Dermis blood vessel endothelial cell (primary cell): ENCODE results near the gene CRIM1. TPM values are rescaled to one million over a fixed set of nuclear protein-coding genes. Genes with fewer than 3 reads are reported as not detected.

ENCODE experiments used
- DNase-seq: peaks from one replicate; pipeline ENCODE4 v3.0.0; 2010
- total RNA-seq: library from RNA; depleted of rRNA; stranded (reverse); fragments of >200 nt; gene quantifications from 2 replicates; pipeline ENCODE4 v1.2.3, GENCODE V29; 2014

CRIM1 gene
- total RNA-seq, 1 donor from 2014 or later: 891 TPM

DNA sequence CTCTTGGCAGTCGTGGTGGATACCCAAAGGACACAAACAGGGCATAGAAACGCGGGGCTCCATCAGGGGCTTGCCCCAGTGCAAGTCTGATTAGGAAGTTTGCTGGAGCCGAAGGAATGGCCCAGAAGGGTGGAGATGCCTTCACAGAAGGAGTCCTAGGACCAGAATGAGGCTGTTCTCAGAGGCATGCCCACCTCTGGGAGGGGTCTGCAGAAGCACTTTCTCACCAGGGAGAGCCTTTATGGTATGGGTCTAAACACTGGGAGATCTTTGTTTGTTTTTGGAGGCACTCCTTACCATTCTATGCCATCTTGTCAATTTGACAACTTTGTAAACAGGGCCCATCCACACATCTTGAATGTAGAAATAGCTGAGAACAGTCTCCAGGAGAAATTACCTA is 75.0 kb downstream of the CRIM1 start:
- DNase-seq: no peak

DNA sequence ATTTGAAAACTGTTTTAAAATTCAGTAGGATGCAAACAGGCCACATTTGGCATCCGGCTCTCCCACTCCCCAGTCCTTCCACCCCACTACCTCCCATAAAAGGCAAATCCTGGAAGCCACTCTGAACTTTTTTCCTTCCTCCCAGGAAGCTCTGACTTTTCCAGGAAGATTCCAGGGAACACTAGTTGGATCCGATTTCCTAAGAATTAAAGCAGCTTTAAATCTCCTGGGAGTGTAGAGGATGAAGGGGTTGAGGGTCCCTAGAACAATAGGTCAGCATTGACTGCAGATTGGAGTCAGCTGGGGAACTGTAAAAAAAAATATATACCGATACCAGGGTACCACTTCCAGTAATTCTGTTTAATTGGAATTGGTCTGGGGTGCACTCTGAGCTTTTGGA is 76.9 kb downstream of the CRIM1 start:
- no peak for DNase-seq

DNA sequence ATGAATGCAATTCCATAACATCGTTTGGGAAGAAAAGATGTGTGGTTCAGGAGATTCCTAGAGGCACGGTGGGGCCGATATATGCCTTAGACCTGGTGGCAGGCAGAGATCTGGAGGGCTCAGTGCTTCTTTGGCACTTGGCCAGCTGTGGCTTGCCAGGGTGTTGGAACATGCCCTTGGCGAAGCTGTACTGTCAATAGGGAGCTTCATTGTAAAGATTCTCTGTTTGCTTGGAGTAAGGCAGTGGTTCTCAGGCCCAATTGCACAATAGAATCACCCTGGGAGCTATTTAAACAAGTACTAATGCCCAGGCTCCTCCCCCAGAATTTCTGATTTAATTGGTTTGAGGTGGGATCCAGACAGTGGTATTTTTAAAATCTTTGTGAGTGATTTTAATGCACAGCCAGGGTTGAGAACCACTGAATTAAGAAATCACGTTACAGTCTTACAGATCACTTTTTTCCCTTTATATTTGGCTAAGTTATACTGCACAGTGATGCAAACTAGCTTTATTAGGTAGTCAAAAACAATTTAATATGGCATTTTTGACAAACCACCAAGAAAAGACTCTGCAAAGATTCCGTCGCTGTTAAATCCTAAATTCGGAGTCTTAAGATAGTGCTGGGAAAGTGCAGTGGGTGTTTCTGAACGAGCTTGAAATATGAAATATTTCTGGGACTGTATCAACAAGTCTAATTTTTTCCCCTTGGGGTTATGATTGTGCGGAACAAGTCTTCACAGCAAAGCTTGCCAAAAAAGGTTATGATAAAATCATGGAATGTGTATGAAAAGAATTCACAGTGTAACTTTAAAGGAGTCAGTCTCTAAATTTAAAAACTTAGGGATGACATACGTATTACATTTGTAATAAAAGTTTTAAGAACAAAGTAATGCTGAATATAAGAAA is 78.0 kb downstream of the CRIM1 start:
- peak; percentile 50 for DNase-seq

DNA sequence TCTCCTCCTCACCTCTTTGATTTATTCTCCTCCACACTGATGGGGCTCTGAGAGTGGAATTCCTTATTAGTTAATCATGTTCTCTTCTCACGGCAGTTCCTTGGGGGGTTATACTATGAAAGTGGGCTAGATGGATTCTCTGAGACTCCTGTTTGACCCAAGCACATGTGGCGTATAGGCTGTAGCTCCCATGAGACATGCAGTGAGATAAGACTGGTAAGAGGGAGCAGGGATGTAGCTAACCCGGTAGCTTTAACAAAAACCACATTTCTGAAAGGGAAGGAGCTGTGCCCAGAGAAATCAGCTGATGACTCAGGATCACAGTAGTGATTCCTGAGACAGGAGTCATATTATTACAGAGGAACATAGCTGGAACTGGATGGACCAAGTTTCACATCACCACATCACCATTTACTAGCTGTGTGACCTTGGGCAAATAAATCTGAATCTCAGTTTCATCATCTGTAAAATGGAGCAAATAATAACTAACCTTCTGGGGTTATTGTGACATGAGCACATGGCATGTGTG is 82.9 kb downstream of the CRIM1 start:
- peak; percentile 75 for DNase-seq

DNA sequence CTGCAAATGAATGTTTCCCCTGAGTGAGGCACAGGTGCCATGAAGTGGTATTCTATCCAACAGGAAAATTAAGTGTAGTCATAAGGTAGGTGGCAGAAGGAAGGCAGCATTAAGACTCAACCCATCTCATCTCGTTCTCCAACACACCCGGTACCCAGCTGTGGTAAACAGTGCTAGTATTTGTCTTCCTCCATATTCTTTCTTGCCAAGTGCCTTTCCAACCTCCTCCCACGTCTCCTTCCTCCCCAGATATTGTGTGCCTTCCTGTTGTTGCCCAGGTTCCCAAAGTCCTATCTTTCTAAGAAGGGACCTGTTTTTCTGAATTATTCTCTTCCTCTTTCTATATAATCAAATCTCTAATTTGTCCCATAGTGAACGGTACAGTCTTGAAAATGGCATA is 83.5 kb downstream of the CRIM1 start:
- DNase-seq: peak; percentile 60

DNA sequence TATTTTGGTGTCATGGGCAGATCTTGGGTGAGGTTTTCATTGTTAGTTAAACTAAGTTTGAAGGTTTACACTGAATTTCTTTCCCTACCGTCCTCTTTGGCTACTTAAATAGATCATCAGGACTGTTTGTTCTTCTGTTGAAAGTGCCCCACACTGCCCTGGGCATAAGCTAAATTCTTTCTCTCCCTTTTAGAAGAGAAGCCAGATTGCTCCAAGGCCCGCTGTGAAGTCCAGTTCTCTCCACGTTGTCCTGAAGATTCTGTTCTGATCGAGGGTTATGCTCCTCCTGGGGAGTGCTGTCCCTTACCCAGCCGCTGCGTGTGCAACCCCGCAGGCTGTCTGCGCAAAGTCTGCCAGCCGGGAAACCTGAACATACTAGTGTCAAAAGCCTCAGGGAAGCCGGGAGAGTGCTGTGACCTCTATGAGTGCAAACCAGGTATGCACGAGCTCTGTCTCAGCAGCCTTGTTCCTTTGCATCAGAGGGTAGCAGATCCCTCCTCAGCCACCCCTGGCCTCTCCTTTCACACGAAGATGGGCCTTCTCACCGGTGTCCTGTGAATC is 85.6 kb downstream of the CRIM1 start:
- DNase-seq: no peak

DNA sequence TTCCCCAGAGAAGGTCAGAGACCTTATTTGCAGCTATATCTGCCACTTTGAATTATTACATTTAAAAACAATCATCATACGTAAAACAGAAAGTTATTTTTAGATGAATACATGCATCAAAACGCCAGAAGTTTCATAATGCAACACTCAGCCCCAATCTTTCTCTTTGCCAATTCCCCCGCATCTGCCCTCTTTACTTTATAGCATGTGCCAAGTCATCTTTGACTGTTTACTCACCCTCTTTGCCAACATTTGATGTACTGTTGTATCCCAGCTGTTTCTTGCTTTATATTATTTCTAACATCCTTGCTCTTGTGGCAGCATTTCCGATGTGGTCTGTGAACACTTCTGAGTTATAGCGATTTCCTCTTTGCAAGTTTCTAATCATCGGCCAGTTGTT is 86.2 kb downstream of the CRIM1 start:
- DNase-seq: peak; percentile 51

DNA sequence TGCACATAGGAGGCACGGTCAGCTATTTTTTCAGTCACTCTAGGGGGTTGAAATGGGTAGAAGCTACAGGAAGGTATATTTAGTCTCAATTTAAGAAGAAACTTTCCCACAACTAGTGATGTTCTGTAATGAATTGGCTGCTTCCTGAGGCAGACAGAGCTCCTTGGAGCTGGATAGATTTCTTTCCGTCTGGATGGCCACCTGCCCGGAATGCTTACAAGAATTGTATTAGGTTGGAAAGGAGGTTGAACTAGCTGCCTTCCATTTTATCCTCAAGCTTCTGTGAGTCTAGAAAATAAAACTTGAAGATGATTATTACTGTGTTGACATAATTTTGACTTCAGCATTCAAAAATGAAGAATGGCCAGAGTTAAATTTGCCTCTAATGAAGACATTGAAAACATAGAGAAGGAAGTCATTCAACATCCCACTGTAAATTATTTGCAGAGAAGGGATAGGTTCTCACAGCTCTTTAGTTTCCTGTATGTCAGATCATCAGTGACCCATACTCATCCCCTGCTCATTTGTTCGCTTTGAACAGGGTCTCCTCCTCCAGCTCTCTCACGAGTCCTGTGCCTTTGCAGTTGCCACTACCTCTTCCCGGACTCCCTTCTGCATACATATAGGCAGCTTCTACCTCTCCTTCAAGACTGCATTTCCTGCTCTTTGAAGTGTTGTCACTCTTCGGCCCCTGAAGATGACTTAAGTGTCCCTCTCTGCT is 88.8 kb downstream of the CRIM1 start:
- no peak for DNase-seq

DNA sequence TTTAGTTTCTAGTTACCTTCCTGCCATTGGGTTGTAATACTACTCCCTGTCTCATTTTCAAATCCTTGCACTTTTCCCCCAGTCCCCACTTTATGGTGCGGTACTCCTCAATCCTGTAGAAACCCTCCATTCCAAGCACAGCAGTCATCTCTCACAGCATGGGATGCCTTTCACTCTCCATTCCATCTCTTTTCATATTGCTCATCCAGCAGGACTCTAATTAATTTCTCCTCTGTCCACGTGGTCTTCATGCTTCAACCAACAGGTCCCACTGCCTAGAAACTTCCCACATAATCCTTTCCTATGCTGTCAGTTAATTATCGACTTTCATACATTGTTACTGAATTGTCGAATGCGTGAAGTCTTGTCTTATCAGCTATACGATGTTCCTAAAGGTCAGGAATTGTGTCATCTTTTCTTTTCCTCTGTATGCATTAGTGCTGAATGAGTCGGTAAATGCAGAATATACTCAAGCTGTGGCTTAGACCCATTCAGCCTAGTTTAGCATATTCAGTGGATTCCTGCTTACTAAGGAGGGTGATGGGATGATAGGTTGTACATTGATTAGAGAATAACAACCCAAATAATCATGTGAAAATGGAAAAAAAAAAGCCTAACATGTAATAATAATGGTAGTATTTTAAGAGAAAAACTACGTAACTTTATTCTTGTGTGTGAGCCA is 89.7 kb downstream of the CRIM1 start:
- DNase-seq: no peak

DNA sequence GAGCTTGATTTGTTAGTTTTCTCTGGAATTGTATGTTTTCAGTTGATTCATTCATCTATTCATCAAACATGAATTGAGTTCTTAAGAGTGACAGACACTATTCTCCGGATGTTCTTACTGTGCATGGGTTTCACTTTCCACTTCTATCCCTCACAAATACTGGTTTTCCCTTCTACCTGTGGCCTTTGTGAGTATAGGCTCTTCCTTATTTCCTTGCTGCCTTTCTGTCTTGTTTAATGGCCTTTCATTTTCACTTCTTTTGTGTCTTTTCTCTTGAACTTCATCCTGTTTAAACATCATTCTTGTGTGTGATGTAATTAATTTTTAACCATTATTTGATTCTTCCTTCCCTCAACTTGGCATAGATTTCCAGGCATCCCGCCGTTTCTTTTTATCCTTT is 90.7 kb downstream of the CRIM1 start:
- no peak for DNase-seq

DNA sequence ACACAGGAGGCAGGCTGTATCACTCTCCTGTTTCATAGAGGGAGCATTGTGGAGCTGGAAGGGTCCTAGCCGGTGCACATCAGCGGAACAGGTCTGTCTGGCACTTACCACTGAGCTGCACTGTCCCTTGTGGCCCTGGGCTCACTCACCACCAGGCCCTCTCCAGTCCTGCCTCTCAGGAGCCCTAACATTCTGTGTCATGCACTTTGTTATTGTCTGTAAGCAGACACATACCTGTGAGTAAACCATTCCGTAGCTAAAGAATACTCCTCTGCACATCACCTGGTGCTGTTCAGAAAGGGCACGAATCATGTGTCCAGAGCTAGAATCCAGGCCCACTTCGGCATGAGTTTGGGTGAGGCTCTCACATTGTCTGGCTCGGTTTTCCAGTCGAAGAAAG is 93.6 kb downstream of the CRIM1 start:
- DNase-seq: no peak

DNA sequence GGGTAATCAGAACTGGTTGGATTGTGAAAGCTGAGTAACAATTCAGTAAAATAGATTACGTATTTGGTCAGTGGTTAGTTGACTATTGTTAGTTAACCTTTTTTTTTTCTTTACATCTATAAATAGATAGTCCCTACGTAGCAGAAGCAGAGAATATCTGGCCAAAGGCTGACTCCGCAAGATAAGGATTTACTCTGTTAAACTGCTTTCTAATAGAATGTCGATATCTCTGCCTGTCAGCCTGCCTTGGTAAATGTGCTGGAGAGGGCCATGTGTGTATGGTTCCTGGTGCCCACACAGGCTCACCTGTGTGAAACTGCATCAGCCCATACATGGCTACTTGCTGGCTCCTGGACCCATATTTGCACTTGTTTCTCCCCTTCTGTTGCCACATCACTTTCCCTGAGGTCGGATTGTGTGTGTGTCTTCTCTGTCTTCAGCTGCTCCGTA is 94.4 kb downstream of the CRIM1 start:
- DNase-seq: no peak

DNA sequence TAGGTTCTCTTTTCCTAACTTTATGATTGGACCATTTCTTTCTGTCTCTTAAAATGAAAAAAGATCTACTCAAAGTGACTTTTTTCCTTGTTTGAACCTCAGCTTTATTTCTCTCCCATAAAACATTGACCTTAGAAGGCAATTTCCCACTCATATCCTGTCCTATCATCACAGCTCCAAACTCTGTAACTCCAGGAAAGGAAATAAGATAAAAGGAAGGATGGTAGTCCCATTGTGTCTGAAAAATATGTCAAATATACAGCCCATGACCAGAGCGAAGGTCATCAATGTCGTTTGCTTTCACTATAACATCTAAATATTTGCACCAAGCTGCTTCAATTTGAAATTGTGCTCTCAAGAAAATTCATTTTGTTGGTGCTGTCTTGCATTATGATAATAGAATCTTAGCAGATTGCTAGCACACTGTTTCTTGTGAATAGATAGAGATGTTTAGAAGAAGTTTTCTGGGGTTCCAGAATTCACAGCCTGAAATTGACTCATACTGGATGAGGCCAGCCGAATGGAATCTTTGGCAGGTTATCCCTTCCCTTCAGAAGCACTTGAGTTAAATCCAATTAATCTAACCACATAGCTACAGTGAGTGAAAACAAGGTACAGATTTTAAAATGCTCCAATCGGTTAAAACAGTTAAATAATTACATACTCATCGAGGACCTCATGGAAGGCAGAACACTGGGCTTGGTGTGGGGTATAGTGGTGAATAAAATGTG is 95.1 kb downstream of the CRIM1 start:
- DNase-seq: peak; percentile 66

DNA sequence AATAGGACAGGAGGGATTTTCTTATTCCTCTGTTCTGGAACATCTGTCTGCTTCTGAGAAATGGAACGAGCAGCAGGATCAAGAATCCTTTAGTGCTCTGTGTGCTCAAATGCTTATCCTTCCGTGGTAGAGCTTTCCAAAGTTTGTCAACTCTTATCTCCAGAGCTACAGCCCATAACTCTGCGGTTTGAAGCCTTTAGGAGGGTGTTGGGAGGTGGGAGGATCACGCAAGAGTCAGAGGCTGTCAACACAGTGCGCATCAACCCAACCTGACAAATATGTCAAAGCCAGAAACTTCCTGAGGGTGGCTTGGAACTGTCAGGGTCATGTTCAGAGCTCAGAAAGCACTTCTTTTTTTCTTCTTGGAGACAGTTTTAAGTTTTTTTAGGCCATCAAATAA is 95.9 kb downstream of the CRIM1 start:
- DNase-seq: no peak

DNA sequence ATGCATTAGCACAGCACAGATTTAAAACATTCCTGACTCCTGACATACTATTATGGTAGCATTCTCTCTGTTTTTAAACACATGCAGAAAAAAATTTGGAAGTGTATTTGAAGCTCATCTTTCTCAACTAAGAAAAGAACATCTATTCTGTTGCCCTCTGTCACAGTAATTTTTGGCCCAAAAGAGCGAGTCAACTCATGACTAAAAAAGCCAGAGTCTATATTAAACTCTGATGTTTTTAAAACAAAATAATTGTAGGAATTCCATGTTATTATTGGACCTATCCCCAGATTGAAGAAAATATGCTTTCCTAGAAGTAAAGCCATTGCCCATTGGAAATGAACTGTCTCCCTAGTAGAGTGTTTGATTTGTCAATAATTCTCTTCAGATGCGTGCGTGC is 96.7 kb downstream of the CRIM1 start:
- no peak for DNase-seq

DNA sequence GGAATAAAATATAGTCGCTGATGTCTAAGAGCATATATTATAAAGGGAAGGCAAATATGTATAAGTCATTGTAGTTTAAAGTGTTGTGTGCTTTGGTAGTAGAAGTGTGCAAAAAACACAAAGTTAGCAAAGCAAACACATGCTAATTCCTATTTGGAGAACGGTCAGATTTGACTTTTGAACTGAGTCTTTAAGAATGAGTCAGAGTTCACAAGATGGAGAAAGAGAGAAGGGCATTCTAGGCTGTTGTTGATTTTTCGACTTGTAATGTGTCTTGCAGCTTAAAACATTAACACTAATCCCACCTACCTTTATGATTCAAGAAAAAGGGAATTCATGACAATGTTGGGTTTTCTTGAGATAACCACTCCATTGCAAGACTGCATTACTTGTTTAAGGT is 98.1 kb downstream of the CRIM1 start:
- DNase-seq: no peak

DNA sequence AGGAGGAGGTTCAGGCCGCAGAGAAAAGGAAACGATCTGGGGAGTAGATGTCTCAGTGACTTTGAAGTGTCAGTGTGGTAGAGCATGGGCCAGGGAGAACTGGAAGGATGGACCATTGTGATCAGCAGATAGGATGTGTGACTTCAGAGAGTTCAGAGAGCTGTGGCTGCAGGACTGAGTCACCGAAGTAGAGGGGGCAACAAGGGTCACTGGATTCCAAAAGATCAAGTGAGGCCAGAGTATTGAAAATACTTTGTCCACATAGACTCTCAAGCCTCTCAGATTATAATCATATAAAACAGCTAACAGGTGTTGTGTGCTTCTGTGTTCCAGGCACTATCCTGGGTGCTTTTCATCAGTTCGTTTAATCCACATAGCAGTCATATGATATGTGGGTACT is 99.4 kb downstream of the CRIM1 start:
- DNase-seq: peak; percentile 60

DNA sequence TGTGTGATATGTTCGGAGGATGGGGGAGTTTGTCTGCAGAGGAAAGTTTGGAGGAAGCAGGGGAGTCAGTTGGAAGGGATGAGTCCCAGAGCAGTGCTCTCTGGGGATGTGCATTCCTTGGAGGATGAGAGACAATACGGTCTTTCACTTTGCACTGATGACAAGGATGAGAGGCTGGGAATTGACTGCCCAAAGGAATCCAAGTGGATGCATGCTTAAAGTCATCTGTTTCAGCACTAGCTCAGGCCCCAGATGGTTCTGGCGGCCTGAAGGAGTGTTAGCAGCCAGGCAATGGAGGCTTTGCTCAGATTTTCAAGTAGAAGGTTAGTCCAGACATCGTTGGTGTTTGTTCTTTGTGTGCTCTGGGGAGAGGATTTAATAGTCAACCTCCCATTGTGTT is 100.2 kb downstream of the CRIM1 start:
- no peak for DNase-seq

DNA sequence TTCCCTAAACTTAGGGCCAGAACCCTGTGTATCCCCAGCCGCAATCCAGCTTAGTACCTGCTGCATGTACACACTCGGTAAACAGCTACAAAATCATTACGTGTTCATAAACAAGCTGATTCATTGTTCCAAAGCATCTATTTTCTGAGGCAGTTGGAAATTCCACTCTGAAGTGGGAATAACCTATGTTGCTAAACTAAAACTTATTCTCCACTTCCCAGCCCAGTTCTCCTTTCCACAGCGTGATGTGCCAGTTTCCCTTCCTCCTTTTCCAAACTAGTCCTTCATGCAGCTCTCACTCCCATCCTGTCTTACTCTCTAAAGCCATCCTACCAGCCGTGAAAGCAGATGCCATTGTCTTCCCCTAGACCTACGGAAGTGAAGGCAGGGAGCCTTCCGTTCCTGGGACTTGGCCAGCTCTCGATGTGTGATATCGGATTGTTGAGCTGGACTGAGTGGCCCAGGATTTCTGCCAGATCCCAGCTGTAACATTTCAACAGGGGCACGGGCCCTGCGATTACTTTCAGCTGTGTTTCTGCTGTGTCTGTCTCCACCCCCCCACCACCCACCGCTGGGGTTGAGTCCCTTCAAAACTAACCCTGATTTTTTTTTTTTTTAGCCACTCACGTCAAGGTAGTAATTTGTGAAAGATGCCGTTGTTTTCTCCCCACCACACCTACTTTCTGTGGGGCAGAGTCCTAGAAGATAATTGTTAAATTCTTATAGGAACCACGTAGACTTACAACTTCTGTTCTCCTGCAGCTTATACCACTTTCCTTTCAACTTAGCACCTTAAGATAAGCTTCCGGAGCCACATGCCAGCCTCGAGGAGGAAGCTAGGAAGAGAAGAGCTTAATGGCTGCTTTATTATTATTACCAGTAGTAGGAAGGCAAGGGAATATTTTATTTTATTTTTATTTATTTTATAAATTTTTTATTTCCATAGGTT is 100.9 kb downstream of the CRIM1 start:
- peak; percentile 86 for DNase-seq

DNA sequence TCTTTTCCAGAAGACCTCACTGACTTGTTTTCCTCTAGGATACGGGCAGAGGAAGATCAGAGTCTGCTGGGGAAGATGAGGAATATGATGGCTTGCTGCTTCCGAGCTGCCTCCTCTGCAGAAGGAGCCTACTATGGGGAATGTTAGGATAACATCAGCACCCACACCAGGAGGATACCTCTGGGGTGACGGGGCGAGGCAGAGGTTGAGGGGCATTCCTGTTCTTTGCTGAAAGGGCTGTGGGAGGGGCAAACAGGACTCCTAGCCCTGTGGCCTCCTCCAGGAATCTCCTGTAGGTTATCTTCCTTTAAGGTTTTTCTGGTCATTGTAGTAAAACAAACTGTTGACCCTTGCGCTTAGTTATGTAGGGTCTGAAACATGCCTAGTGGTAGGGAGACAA is 102.5 kb downstream of the CRIM1 start:
- no peak for DNase-seq

DNA sequence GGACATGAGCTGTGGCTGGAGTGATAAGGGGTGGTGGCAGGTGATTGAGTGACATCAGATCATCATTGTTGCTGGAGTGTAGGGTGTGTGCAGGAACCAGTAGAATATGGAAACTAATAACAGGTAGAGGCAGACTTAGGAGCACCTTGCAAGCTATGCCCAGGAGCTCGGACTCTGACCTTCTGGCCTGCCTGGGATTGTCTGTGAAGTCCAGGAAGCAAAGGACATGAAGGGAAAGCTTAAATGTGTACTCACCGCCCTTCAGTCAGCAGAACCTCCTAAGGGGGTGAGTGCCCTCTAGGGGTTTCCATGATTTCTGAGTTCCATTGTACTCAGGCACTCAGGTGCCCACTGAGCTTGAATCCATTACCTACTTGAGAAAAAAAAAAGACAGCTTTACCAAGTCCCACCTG is 104.2 kb downstream of the CRIM1 start:
- DNase-seq: peak; percentile 84
